Testis (tissue), 2 donors: ENCODE results near the gene ENPP6.

ENCODE experiments used
- CTCF ChIP-seq, 3 experiments: fragments of 450-650 bp in 2 of 3; fragments of 200-600 bp in 1 of 3; sonication (generic) in 1 of 3; IDR thresholded peaks; one replicate each; pipeline ENCODE4 v1.5.1; 2016 to 2019; ENCODE audit warnings: antibody characterized with exemption in 3 of 3, mild to moderate bottlenecking in 2 of 3, moderate library complexity in 1 of 3
- POLR2A ChIP-seq: fragments of 450-650 bp; IDR thresholded peaks from one replicate; pipeline ENCODE4 v1.6.1; 2017; ENCODE audit warnings: antibody characterized with exemption, mild to moderate bottlenecking, moderate library complexity

- TF ChIP-seq CTCF (IDR thresholded peaks at IDR 0.05) (no peak), POLR2A (no peak)
Measured at GRCh38 chr4:184067931-184068554, 149.6 kb downstream of the ENPP6 start.
